CD4-positive, alpha-beta T cell treated with Interleukin-10 for 1 hour (primary cell): ENCODE data around the gene UQCC5.

ENCODE experiments used
- DNase-seq: peaks from one replicate; pipeline ENCODE4 v3.0.0-alpha.2; 2020

Gene UQCC5

DNA sequence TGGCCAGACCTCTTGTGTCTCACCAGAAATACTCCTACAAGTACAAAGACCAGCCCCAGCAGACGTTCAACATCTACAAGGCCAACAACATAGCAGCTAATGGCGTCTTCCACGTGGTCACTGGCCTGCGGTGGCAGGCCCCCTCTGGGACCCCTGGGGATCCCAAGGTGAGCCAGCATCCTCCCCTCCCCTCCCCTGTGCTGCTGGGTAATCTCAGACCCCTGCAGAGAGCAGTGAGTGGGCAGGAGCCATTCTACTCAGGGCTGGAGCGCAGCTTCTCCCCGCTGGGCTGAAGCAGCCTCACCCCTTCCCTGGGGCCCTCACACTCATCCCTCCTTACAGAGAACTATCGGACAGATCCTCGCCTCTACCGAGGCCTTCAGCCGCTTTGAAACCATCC, 31.4 kb upstream of the UQCC5 start:
- no peak for DNase-seq

DNA sequence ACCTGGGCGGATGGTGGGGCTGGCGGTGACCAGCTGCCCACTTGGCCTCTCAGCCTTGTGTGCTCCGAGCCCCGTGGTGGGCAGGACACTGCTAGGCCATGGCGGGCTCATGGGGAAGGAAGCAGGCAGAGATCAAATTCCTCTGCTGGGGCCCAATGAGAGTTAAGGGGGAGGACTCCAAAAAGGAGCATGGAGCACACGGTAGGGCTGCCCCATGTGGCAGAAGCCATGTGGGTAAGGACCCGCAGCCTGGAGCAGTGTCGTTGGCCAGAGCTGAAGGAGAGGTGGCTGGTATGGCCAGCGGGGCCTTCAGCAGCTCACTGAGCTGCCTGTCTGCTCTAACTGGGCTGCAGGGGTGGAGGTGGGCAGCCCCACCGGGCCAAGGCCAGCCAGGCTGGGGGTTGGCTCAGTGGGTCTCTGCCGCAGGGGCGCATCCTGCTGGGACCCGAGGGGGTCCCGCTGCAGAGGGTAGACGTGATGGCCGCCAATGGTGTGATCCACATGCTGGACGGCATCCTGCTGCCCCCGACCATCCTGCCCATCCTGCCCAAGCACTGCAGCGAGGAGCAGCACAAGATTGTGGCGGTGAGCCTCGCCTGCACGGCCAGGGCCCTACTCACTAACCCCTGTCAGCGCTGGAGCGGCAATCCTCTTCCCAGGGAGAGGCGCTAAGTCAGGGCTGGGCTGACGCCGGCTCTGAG, 30.0 kb upstream of the UQCC5 start:
- no peak for DNase-seq

DNA sequence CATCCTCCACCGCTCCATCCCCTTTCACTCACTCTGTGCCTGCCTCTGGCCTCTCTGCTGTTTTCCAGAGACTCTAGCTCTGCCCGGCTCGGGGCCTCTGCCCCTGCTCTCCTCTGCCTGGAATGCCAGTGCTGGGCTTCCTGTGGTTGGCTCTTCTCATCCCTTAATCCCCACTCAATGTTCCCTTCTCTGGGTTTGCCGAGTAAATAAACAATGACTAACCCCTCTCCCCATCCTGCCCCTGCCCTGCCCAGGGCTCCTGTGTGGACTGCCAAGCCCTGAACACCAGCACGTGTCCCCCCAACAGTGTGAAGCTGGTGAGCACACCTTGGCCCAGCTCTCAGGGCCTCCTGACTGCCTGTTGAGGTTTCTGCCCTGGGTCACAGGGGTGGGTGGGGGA, 29.0 kb upstream of the UQCC5 start:
- no peak for DNase-seq

DNA sequence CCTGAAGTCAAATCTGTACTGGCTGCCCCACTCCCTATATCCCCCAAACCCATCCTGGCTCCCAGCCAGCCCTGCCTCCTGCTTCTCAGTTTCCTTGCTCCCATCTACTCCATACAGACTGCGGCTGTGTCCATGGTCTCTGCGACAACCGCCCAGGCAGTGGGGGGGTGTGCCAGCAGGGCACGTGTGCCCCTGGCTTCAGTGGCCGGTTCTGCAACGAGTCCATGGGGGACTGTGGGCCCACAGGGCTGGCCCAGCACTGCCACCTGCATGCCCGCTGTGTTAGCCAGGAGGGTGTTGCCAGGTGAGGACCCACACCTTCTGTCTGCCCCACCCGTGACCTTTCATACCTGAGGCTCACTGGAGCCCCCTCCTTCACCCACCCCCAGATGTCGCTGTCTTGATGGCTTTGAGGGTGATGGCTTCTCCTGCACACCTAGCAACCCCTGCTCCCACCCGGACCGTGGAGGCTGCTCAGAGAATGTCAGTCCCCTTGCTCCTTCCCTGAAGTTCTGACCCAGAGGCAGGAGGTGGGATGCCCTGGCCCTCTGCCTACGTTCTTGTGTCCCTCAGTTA, 26.6 kb upstream of the UQCC5 start:
- DNase-seq, result no peak

DNA sequence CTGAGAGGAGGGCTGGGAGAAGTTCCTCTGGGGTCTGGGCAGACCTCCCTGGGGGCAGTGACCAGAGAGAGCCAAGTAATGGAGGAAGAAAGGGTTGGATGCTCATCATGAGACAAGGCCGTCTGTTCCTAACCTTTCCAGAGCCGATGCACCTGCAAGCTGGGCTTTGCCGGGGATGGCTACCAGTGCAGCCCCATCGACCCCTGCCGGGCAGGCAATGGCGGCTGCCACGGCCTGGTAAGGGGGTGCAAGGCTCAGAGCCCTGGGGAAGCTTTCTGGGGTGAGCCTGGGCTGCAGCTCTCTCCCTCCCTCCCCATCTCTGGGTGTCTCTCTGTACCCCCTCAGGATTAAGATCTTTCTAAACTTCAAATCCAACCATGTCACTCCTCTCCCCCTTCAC, 24.9 kb upstream of the UQCC5 start:
- DNase-seq, result no peak

DNA sequence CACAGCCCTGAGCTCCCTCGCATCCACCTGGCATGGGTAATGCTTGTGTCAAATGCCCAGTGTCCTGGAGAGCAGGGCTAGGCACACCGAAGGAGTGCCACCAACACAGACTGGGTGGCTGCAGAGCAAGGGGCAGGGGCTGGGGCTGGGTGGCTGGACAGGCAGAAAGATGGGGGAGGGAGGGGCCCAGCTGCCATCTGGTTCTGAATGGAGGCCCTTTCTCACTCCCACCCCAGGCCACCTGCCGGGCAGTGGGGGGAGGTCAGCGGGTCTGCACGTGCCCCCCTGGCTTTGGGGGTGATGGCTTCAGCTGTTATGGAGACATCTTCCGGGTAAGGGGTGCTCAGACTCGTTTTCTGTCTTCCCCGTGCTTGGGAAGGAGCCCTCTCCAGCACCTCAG, 24.3 kb upstream of the UQCC5 start:
- no peak for DNase-seq

DNA sequence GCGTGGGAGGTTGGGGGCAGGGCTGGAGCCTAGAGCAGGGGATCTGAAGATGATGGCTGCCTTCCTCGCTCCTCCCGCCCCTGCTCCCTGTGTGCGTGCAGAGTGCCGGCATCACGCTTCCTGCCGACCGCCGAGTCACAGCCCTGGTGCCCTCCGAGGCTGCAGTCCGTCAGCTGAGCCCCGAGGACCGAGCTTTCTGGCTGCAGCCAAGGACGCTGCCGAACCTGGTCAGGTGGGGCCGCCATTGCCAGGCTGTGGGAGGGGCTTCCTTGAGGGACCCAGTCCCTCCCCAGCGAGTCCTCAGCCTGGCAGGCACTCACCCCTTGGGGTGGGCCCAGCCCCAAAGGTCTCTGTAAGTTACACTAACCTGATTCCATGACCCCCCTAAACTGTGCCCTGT, 23.7 kb upstream of the UQCC5 start:
- DNase-seq, result no peak

DNA sequence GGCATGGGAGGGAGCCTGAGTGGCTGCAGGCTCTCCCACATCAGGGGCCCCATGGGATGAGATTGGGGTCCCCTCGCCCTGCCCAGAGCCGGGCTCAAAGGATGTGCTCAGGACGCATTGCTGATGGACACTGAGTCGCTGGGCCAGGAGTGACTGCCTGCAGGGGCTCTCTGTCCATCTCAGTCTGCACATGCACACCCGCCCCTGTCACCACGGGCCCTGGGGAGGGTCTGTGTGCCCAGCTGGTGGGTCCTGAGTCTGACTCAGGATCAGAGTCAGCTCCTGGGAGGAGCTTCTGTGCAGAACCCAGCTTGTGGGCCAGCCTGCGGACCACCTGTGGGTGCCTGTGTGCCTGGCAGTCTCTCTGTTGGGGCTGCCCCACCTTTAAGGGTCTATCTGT, 23.1 kb upstream of the UQCC5 start:
- no peak for DNase-seq

DNA sequence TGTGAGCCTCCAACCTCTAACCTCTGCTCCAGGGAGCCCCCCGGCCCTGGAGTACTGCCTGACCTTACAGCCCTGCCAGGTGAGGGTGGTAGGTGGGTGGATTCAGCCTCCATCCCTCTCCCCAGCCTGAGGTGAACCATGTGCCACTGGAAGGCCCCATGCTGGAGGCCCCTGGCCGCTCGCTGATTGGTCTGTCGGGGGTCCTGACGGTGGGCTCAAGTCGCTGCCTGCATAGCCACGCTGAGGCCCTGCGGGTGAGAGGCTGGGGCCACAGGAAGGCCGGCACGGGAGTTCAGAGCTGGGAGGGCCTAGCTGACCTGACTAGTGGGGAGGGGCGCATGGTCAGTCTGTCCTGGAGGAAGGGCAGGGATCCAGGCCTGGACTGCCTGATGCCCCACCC, 21.8 kb upstream of the UQCC5 start:
- no peak for DNase-seq

DNA sequence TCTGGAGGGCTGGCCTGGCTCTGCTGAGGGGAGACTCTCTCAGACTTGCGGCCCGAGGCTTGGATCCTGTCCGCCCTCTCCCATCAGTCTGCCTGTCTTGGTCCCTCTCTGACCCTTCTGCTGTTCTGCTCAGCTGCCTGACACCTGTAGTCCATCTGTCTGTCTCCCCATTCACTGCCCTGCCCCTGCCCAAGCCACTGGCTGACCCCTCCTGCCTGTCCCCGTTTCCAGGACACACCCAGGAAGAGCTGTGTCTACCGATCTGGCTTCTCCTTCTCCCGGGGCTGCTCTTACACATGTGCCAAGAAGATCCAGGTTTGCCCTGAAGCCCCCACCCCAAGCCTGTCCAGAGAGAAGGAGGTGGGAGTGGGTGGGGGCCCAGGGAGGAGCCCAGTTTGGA, 21.2 kb upstream of the UQCC5 start:
- no peak for DNase-seq

DNA sequence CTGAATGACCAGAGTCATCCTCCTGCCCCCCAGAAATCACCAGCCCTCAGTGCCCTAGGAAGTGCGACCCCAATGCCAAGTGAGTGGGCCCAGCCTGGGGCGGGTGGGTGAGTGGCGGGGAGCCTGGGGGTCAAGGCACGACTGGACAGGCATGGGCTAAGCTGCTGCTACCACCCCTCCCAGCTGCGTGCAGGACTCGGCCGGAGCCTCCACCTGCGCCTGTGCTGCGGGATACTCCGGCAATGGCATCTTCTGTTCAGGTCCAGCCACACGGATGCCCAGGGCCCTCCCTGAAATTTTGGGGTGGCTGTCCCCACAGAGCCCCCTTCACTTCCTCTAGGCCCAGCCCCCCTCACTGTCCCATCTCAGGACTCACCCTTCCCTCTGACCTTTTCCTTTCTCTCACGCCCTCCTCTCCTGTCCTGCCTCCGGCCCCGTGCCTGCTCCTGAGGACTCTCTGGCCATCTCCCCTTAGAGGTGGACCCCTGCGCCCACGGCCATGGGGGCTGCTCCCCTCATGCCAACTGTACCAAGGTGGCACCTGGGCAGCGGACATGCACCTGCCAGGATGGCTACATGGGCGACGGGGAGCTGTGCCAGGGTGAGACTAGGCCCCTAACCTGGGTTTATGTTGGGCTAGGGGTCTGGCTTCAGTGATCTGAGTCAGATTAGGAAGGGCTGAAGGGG, 19.8 kb upstream of the UQCC5 start:
- DNase-seq, result no peak

DNA sequence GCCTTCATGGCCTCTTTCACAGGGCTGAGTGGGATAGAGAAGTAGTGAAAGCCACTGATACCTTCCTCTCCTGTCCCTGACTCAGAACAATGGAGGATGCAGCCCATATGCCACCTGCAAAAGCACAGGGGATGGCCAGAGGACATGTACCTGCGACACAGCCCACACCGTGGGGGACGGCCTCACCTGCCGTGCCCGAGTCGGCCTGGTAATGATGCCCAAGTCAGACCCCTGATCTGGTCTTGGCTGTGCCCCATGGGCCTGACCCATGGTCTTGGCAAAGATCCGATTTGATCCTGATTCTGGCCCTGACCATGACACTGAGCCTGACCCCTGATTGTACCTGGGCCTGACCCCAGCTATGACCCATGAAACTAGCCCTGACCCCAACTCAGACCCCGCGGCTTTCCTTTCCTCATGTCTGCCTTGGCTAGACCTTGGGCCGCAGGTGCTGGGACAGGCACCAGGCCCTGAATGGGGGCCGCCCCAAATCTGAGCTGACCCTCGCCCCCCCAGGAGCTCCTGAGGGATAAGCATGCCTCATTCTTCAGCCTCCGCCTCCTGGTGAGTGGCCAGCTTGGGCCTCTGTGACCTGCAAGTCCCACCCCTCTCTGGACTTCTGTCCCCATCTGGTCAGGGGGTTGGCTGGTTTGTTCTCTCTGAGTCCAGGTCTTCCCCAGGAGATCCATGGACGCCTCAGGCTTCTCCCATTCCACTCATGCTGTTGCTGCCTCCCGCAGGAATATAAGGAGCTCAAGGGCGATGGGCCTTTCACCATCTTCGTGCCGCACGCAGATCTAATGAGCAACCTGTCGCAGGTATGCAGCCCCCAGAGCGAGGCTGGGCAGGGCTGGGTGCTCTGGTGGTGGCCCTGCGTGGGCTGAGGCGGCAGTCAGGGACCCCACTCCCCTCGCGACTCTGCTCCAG, 18.3 kb upstream of the UQCC5 start:
- no peak for DNase-seq

DNA sequence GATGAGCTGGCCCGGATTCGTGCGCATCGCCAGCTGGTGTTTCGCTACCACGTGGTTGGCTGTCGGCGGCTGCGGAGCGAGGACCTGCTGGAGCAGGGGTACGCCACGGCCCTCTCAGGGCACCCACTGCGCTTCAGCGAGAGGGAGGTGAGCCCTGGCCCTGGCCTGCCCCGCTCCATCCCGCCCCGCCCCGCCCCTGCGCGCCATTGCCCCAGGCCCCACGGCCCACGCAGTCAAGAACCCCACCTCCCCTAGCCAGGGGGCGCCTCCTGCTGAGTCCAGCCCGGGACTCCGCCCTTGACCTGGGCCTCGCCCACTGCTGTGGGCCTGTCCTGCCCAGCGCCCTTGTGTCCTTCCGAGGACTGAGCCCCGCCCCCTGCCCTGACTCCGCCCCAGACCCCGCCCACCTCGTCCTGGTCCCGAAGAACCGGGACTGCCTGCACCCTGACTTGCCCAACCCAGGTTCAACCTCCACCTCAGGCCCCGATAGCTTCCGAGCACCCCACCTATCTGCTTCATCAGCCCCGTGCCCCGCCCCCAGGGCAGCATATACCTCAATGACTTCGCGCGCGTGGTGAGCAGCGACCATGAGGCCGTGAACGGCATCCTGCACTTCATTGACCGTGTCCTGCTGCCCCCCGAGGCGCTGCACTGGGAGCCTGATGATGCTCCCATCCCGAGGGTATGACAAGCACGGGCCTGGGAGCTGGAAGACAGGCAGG, 17.5 kb upstream of the UQCC5 start:
- DNase-seq, result no peak

DNA sequence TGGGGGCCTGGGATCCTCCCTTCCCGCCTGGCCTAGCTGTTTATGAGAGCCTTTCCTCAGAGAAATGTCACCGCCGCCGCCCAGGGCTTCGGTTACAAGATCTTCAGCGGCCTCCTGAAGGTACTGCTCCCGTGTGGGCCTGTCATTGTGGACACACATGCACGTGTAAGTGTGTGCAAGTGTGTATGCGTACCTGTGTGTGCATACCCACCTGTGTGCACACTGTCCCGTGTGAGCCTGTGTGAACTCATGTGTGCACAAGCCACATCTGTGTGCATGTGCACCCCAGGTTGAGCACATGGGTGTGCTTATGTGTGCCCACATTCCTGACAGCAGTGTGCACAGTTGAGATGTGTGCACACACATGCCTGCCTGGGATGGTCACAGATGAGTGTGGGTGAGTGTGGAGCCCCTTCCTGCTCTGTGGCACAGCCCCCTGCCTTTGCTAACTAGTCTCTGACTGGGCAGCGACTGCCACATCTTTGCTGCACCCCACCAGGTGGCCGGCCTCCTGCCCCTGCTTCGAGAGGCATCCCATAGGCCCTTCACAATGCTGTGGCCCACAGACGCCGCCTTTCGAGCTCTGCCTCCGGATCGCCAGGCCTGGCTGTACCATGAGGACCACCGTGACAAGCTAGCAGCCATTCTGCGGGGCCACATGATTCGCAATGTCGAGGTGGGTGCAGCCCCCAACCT, 16.8 kb upstream of the UQCC5 start:
- DNase-seq, result no peak

DNA sequence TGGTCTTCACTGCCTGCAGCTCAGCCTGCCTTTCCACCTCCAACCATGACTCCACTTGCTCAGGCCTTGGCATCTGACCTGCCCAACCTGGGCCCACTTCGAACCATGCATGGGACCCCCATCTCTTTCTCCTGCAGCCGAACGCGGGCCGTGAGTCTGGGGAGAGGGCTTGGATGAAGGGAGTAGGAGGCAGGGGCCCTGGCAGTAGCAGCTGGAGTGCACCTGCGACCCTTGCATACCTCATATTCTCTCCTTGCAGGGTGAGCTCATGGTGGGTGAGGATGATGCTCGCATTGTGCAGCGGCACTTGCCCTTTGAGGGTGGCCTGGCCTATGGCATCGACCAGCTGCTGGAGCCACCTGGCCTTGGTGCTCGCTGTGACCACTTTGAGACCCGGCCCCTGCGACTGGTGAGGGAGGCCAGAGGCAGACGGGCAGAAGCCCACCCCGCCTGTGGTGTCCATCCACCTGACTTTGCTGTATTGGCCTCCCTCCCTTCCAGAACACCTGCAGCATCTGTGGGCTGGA, 16.2 kb upstream of the UQCC5 start:
- no peak for DNase-seq

DNA sequence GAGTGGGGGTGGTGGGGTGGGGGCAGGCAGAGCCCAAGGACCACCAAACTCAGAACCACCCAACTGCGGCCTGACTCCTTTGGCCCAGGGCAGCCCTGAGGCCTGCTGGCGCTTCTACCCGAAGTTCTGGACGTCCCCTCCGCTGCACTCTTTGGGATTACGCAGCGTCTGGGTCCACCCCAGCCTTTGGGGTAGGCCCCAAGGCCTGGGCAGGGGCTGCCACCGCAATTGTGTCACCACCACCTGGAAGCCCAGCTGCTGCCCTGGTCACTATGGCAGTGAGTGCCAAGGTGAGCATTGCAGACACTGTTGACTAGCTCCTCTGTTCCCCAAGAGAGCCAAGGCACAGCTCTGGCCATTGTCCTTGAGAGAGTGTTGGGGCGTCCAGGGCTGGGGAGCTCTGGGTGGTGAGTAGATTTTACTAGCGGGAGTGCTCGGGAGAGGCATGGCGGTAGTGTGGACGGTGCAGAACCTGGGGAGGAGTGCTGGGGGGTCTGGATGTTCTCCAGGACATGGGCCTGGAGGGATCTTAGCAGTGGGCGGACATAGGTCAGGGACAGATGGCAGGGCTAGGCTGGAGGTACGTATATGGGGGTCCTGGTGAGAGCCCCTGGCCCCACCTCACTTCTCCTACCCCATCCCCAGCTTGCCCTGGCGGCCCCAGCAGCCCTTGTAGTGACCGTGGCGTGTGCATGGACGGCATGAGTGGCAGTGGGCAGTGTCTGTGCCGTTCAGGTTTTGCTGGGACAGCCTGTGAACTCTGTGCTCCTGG, 15.5 kb upstream of the UQCC5 start:
- DNase-seq, result no peak

DNA sequence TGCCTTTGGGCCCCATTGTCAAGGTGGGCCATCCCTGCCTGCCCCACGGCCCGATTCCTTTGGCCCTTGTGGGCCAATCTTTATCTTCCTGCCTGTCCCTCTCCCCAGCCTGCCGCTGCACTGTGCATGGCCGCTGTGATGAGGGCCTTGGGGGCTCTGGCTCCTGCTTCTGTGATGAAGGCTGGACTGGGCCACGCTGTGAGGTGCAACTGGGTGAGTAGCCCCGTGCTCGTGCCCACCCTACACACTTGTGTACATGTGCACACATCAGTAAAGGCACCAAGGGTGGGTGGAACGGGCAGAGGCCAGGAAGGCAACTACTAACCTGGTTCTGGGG, 14.9 kb upstream of the UQCC5 start:
- no peak for DNase-seq

DNA sequence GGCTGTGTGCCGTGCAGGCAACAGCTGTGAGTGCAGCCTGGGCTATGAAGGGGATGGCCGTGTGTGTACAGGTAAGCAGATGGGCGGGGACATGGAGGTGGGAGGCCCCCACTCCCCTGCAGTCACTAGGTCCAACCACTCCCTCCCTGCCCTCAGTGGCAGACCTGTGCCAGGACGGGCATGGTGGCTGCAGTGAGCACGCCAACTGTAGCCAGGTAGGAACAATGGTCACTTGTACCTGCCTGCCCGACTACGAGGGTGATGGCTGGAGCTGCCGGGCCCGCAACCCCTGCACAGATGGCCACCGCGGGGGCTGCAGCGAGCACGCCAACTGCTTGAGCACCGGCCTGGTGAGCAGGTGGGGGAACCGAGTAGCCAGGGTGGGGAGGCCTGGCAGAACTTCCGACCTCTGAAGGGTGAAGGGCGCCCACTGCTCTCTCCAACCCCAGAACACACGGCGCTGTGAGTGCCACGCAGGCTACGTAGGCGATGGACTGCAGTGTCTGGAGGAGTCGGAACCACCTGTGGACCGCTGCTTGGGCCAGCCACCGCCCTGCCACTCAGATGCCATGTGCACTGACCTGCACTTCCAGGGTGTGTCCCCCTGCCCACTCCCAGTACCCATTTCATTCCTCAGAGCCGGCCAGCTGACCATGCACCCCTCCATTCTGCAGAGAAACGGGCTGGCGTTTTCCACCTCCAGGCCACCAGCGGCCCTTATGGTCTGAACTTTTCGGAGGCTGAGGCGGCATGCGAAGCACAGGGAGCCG, 14.3 kb upstream of the UQCC5 start:
- no peak for DNase-seq

DNA sequence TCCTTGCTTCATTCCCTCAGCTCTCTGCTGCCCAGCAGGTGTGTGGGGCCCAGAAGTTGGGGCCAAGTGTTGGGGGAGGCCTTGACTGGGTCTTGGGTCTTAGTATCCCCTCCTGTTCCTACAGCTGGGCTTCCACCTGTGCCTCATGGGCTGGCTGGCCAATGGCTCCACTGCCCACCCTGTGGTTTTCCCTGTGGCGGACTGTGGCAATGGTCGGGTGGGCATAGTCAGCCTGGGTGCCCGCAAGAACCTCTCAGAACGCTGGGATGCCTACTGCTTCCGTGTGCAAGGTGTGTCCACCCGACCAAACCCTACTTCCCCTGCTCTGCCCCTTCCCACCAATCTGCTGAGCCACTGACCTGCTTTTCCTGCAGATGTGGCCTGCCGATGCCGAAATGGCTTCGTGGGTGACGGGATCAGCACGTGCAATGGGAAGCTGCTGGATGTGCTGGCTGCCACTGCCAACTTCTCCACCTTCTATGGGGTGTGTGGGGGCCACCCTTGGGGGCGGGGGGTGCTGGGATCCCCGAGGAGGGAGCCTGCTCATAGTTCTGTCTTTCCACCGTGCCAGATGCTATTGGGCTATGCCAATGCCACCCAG, 13.7 kb upstream of the UQCC5 start:
- no peak for DNase-seq
